ENCODE data around the gene PRAMEF2.
A peak's percentile ranks its signal among the peaks of the same experiment; 100 is the strongest.
"Not testable (repeated sequence)": the region's sequence is repeated elsewhere in the genome, so short reads cannot be mapped to it uniquely, and the experiment has no call there.

PRAMEF2 gene

GRCh38 chr1:12856786-12857185 lies at the start of gene PRAMEF2:
TSS of gene PRAMEF2 (plus strand) at chr1:12857086. CDS start at chr1:12859010, 1,924 bp downstream.
- H3K27me3 Mint-ChIP-seq, ATAC-seq, DNase-seq, H3K4me1 Mint-ChIP-seq, H3K27ac Mint-ChIP-seq, H3K4me3 Mint-ChIP-seq, H3K9me3 Mint-ChIP-seq: not testable (repeated sequence)

GRCh38 chr1:12809933-12810332 lies 47.0 kb upstream of the PRAMEF2 start:
- DNase-seq = no peak

GRCh38 chr1:12810691-12811408 lies 46.0 kb upstream of the PRAMEF2 start:
- Mint-ChIP-seq H3K9me3 (peaks cover 9% of the 10 kb centered on the region in 2 donors), H3K4me3 (no peak overlapping the region), H3K27me3 (peaks cover 43% of the 10 kb centered on the region), H3K4me1 (no peaks in the 10 kb centered on the region), H3K27ac (peak overlapping the region in 1 of 2 donors; percentile 23)
- DNase-seq (no peak), ATAC-seq (no peak)

More at GRCh38 chr1:12809933-12810332, 47.0 kb upstream of the PRAMEF2 start:
- H3K4me3 Mint-ChIP-seq = no peak overlapping the region
- no peaks in the 10 kb centered on the region for H3K4me1 Mint-ChIP-seq
- peaks cover 39% of the 10 kb centered on the region for H3K27me3 Mint-ChIP-seq
- no peak for ATAC-seq
- peaks cover 12 to 13% of the 10 kb centered on the region in 2 donors for H3K9me3 Mint-ChIP-seq
- no peak overlapping the region for H3K27ac Mint-ChIP-seq

GRCh38 chr1:12811409-12811784 lies 45.5 kb upstream of the PRAMEF2 start:
- Mint-ChIP-seq H3K27me3 (peaks cover 44% of the 10 kb centered on the region), H3K27ac (no peak overlapping the region), H3K4me3 (no peak overlapping the region), H3K4me1 (no peaks in the 10 kb centered on the region), H3K9me3 (peaks cover 6 to 9% of the 10 kb centered on the region in 2 donors)
- ATAC-seq (no peak), DNase-seq (no peak)

GRCh38 chr1:12819061-12819460 lies 37.8 kb upstream of the PRAMEF2 start:
- ATAC-seq, H3K4me3 Mint-ChIP-seq, DNase-seq, H3K4me1 Mint-ChIP-seq, H3K27ac Mint-ChIP-seq, H3K9me3 Mint-ChIP-seq: not testable (repeated sequence)
- H3K27me3 Mint-ChIP-seq = peaks cover 36% of the 10 kb centered on the region

- H3K27ac Mint-ChIP-seq, DNase-seq, H3K4me1 Mint-ChIP-seq, H3K4me3 Mint-ChIP-seq, ATAC-seq, H3K9me3 Mint-ChIP-seq: not testable (repeated sequence)
- H3K27me3 Mint-ChIP-seq = peaks cover 18% of the 10 kb centered on the region
Observed at GRCh38 chr1:12831310-12831709, 25.6 kb upstream of the PRAMEF2 start, which contains the start of gene PRAMEF11. TSS of gene PRAMEF11 (minus strand) at chr1:12831410. CDS start at chr1:12828789, 2,621 bp downstream.

GRCh38 chr1:12833251-12833650 lies 23.6 kb upstream of the PRAMEF2 start:
- ATAC-seq, H3K27ac Mint-ChIP-seq, DNase-seq, H3K4me1 Mint-ChIP-seq, H3K4me3 Mint-ChIP-seq, H3K9me3 Mint-ChIP-seq: not testable (repeated sequence)
- peaks cover 11% of the 10 kb centered on the region for H3K27me3 Mint-ChIP-seq

- H3K27me3 Mint-ChIP-seq, ATAC-seq, H3K4me1 Mint-ChIP-seq, H3K27ac Mint-ChIP-seq, H3K4me3 Mint-ChIP-seq, DNase-seq: not testable (repeated sequence)
- peaks cover 6 to 20% of the 10 kb centered on the region in 2 donors for H3K9me3 Mint-ChIP-seq
Observed at GRCh38 chr1:12848620-12849019, 8.3 kb upstream of the PRAMEF2 start, which contains the start of gene HNRNPCL1. TSS of gene HNRNPCL1 (minus strand) at chr1:12848720. CDS start at chr1:12848289, 431 bp downstream.

- ATAC-seq (no peak), DNase-seq (no peak)
- H3K4me3 Mint-ChIP-seq = no peak overlapping the region
- H3K4me1 Mint-ChIP-seq = no peaks in the 10 kb centered on the region
- peaks cover 0 to 11% of the 10 kb centered on the region in 2 donors for H3K9me3 Mint-ChIP-seq
- H3K27ac Mint-ChIP-seq = no peak overlapping the region
- H3K27me3 Mint-ChIP-seq = no peaks in the 10 kb centered on the region
Observed at GRCh38 chr1:12851779-12852178, 5.1 kb upstream of the PRAMEF2 start.

- H3K9me3 Mint-ChIP-seq, H3K4me1 Mint-ChIP-seq, H3K4me3 Mint-ChIP-seq, DNase-seq, ATAC-seq, H3K27ac Mint-ChIP-seq, H3K27me3 Mint-ChIP-seq: not testable (repeated sequence)
Observed at GRCh38 chr1:12863131-12863880, 6.4 kb downstream of the PRAMEF2 start.

- H3K4me3 Mint-ChIP-seq, H3K27ac Mint-ChIP-seq, H3K27me3 Mint-ChIP-seq, H3K9me3 Mint-ChIP-seq, DNase-seq, H3K4me1 Mint-ChIP-seq, ATAC-seq: not testable (repeated sequence)
Observed at GRCh38 chr1:12878453-12878852, 21.6 kb downstream of the PRAMEF2 start.

- not testable (repeated sequence) for H3K9me3 Mint-ChIP-seq, ATAC-seq, H3K4me3 Mint-ChIP-seq, H3K27me3 Mint-ChIP-seq, H3K4me1 Mint-ChIP-seq, DNase-seq, H3K27ac Mint-ChIP-seq
Observed at GRCh38 chr1:12886101-12886500, 29.2 kb downstream of the PRAMEF2 start, which contains the start of gene PRAMEF4. TSS of gene PRAMEF4 (minus strand) at chr1:12886201. CDS start at chr1:12883394, 2,807 bp downstream.

- not testable (repeated sequence) for H3K4me3 Mint-ChIP-seq, ATAC-seq, H3K27ac Mint-ChIP-seq, H3K9me3 Mint-ChIP-seq, H3K4me1 Mint-ChIP-seq, H3K27me3 Mint-ChIP-seq, DNase-seq
Observed at GRCh38 chr1:12898170-12898569, 41.3 kb downstream of the PRAMEF2 start, which contains the start of gene PRAMEF10. TSS of gene PRAMEF10 (minus strand) at chr1:12898270. CDS start at chr1:12895847, 2,423 bp downstream.

- not testable (repeated sequence) for ATAC-seq, H3K27me3 Mint-ChIP-seq, H3K27ac Mint-ChIP-seq, DNase-seq, H3K9me3 Mint-ChIP-seq, H3K4me3 Mint-ChIP-seq, H3K4me1 Mint-ChIP-seq
Observed at GRCh38 chr1:12899186-12899585, 42.3 kb downstream of the PRAMEF2 start.

- not testable (repeated sequence) for H3K27ac Mint-ChIP-seq, DNase-seq, H3K4me3 Mint-ChIP-seq, H3K4me1 Mint-ChIP-seq, ATAC-seq, H3K27me3 Mint-ChIP-seq, H3K9me3 Mint-ChIP-seq
Observed at GRCh38 chr1:12903793-12904572, 47.1 kb downstream of the PRAMEF2 start.
